HG02885 (cell line): Measurements from ENCODE around the gene PGM5.
"Not testable (repeated sequence)": the region's sequence is repeated elsewhere in the genome, so short reads cannot be mapped to it uniquely, and the experiment has no call there.

Source experiments
- ATAC-seq: cut with Tn5 transposase; IDR thresholded peaks from one replicate; pipeline ENCODE4 v1.9.1; 2021; ENCODE audit warnings: mild to moderate bottlenecking; ENCODE audit not compliant: unreplicated experiment, poor library complexity

The PGM5 gene

GRCh38 chr9:68366933-68367547, 10.6 kb downstream of the PGM5 start:
- not testable (repeated sequence) for ATAC-seq

GRCh38 chr9:68375789-68376188, 19.4 kb downstream of the PGM5 start:
- not testable (repeated sequence) for ATAC-seq

- not testable (repeated sequence) for ATAC-seq
Measured at GRCh38 chr9:68377723-68378122, 21.3 kb downstream of the PGM5 start.

- ATAC-seq, result not testable (repeated sequence)
Measured at GRCh38 chr9:68383894-68384293, 27.5 kb downstream of the PGM5 start.

- ATAC-seq, result not testable (repeated sequence)
Measured at GRCh38 chr9:68389558-68389957, 33.1 kb downstream of the PGM5 start.

GRCh38 chr9:68390737-68391136, 34.3 kb downstream of the PGM5 start:
- not testable (repeated sequence) for ATAC-seq

GRCh38 chr9:68396411-68397094, 40.1 kb downstream of the PGM5 start:
- ATAC-seq, result not testable (repeated sequence)

GRCh38 chr9:68397095-68397423, 40.6 kb downstream of the PGM5 start:
- ATAC-seq, result not testable (repeated sequence)

GRCh38 chr9:68397796-68398195, 41.4 kb downstream of the PGM5 start:
- not testable (repeated sequence) for ATAC-seq

GRCh38 chr9:68398324-68398723, 41.9 kb downstream of the PGM5 start:
- ATAC-seq, result not testable (repeated sequence)

GRCh38 chr9:68404421-68405185, 48.2 kb downstream of the PGM5 start:
- ATAC-seq, result not testable (repeated sequence)

- ATAC-seq, result not testable (repeated sequence)
Measured at GRCh38 chr9:68411865-68412264, 55.5 kb downstream of the PGM5 start.

- not testable (repeated sequence) for ATAC-seq
Measured at GRCh38 chr9:68412754-68413153, 56.3 kb downstream of the PGM5 start.

GRCh38 chr9:68415065-68415464, 58.7 kb downstream of the PGM5 start:
- not testable (repeated sequence) for ATAC-seq

GRCh38 chr9:68416936-68417564, 60.6 kb downstream of the PGM5 start:
- ATAC-seq, result no peak

- no peak for ATAC-seq
Measured at GRCh38 chr9:68417762-68418161, 61.4 kb downstream of the PGM5 start.

GRCh38 chr9:68418259-68418845, 61.9 kb downstream of the PGM5 start:
- no peak for ATAC-seq

- ATAC-seq, result no peak
Measured at GRCh38 chr9:68419901-68420300, 63.5 kb downstream of the PGM5 start.

GRCh38 chr9:68426755-68427154, 70.3 kb downstream of the PGM5 start:
- ATAC-seq, result no peak

GRCh38 chr9:68427216-68427977, 71.0 kb downstream of the PGM5 start:
- no peak for ATAC-seq
